Measurements from ENCODE around the gene ABI3BP. TPM values are rescaled to one million over a fixed set of nuclear protein-coding genes. Genes with fewer than 3 reads are reported as not detected.

ABI3BP gene
- total RNA-seq, 1 experiment from 2014 or later: 0.28 TPM

GRCh38 chr3:100775226-100775625 lies 218.0 kb downstream of the ABI3BP start:
- Histone ChIP-seq H4K91ac (ENCODE audit: insufficient read length, low read depth, low read length) (no peak overlapping the region), H3T11ph (ENCODE audit: low read length) (no peak overlapping the region), H3K14ac (ENCODE audit: insufficient read depth, low read length) (no peak overlapping the region), H4K20me1 (ENCODE audit: control insufficient read depth, insufficient read depth, insufficient read length) (no peaks in the 10 kb centered on the region), H3K79me2 (ENCODE audit: insufficient read depth, low read length) (no peaks in the 10 kb centered on the region), H3K9ac (ENCODE audit: extremely low read depth, insufficient read length, low read length) (no peak overlapping the region), H2AFZ (ENCODE audit: low read length) (no peak overlapping the region), H3K9me3 (ENCODE audit: control insufficient read depth, low read depth, low read length) (no peaks in the 10 kb centered on the region), H3K27ac (ENCODE audit: insufficient read length, low read depth, low read length) (no peak overlapping the region), H2BK15ac (ENCODE audit: low read depth, low read length) (no peak overlapping the region), H3K56ac (ENCODE audit: insufficient read length, low read depth, low read length) (no peak overlapping the region), H3K4me2 (ENCODE audit: insufficient read depth, insufficient read length, low read length) (no peak overlapping the region), H3K4ac (ENCODE audit: low read depth, low read length) (no peak overlapping the region), H2BK12ac (ENCODE audit: insufficient read length, low read depth, low read length) (no peak overlapping the region), H2BK120ac (ENCODE audit: low read depth, low read length, poor library complexity, severe bottlenecking) (no peak overlapping the region), H3K23me2 (ENCODE audit: insufficient read length, low read depth, low read length, poor library complexity, severe bottlenecking) (no peaks in the 10 kb centered on the region), H3K27me3 (ENCODE audit: insufficient read depth, low read length) (no peaks in the 10 kb centered on the region), H4K8ac (replicated peaks; ENCODE audit: insufficient read length, low read depth, low read length) (no peak overlapping the region), H2BK5ac (ENCODE audit: insufficient read length, low read length) (no peak overlapping the region), H3K18ac (ENCODE audit: insufficient read length, low read depth, low read length) (no peak overlapping the region), H2BK20ac (ENCODE audit: low read depth, low read length, poor library complexity, severe bottlenecking) (no peak overlapping the region), H3K23ac (ENCODE audit: insufficient read length, low read depth, low read length) (no peak overlapping the region), H3K4me1 (ENCODE audit: insufficient read depth, low read length) (0 out of 2 replicates have a peak, but pooled peaks cover 3% of the 10 kb centered on the region), H3K79me1 (ENCODE audit: insufficient read depth, low read depth, low read length, poor library complexity, severe bottlenecking) (no peaks in the 10 kb centered on the region), H4K5ac (ENCODE audit: insufficient read length, low read depth, low read length) (no peak overlapping the region), H2AK5ac (ENCODE audit: insufficient read length, low read length) (no peak overlapping the region)
- DNase-seq: no peak
- Mint-ChIP-seq H3K9me3 (no peaks in the 10 kb centered on the region), H3K4me3 (no peak overlapping the region), H3K27ac (no peak overlapping the region), H3K36me3 (ENCODE audit: insufficient read depth in 1 of 3, low read depth in 3 of 3) (no peaks in the 10 kb centered on the region), H3K27me3 (ENCODE audit: low read depth) (no peaks in the 10 kb centered on the region), H3K4me1 (peaks cover 8 to 11% of the 10 kb centered on the region in 2 experiments)
- WGBS (ENCODE audit: extremely low coverage, insufficient read length, low lambda C conversion rate): no CpG with 5 or more reads among the region's 3 CpGs
- no peak for TF ChIP-seq CTCF (conservative IDR thresholded peaks at IDR 0.05)

All from H9 (cell line).